CD4-positive, alpha-beta T cell treated with Interleukin-17A for 1 hour (primary cell): ENCODE data around the gene NME2.

Source experiments
- DNase-seq: peaks from one replicate; pipeline ENCODE4 v3.0.0-alpha.2; 2020

Gene NME2

GRCh38 chr17:51214920-51215319 is 48.7 kb downstream of the NME2 start:
- no peak for DNase-seq

GRCh38 chr17:51217946-51218345 is 51.7 kb downstream of the NME2 start:
- DNase-seq: no peak

GRCh38 chr17:51221322-51221721 is 55.1 kb downstream of the NME2 start:
- no peak for DNase-seq
